HG03378 (cell line): ENCODE results near the gene LRRC8B.

Experiments
- ATAC-seq: cut with Tn5 transposase; IDR thresholded peaks from one replicate; pipeline ENCODE4 v1.9.1; 2021; ENCODE audit warnings: mild to moderate bottlenecking, moderate library complexity; ENCODE audit not compliant: unreplicated experiment

Gene LRRC8B

GRCh38 chr1:89630048-89630447 lies 105.4 kb downstream of the LRRC8B start:
- no peak for ATAC-seq

DNA sequence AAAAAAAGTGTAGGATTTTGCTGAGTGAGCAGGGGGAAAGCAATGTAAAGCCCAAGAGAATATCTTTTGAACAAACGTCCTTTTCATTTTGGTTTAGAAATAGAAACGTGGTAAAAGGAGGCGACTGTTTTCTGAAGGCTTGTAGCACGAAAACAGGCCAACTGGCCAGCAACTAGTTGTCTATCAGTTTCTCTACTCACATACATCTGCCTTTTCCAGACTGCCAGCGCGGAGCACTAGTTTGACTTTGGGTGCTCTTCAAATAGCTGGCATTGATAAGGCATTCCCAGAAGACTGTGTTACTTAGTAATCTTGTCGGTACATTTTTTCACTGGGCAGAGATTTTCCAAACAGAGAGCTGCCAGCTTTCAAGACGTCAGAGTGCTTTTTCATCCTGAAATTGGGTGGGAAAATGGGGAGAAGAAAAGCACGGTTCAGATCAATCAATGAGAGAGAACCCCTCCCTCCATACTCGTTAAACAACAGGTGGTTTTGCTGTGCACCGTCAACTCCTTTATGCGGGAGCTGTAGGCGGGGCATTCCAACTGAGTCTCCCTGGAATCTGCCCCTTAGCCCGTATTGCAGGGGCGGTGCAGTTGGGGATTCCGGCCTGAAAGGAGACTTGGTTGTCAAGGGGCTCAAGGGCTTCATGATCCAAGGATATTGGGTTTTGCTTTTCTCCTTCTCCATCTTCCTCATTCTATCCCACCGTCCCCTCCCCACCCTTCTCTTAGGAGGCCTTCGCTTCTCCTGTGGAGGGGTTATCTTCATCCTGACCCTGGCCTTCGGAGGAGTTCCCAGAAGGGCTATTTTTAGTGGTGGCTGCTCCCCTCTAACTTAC lies 107.4 kb downstream of the LRRC8B start:
- no peak for ATAC-seq

DNA sequence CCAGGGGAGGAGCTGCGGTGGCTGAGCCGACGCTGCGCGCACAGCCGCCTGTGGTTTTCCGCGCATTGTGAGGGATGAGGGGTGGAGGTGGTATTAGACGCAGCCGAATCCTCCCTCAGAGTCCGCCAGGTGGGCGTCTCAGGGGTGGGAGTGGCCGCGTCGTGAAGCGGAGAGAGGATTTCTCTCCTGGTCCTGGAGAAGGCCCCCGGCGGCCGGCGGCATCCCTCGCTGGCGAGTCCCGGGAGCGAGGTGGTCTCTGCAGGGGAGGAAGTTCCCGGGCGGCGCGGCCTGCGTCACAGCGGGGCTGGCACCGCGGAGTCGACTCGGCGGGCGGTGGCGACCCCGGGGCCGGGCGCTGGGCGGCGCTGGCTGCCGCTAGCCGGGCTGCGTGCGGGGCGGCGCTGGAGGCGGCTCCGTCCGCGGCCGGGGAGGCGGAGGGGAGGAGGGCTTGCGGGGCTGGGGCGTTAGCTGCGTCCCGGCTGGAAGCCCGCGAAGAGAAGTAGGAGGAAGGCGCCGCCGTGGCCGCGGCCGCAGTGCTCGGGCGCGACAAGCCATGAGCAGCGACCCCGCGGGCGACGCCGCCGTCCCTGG lies 108.1 kb downstream of the LRRC8B start, which contains the start of gene LRRC8C:
TSS of gene LRRC8C (plus strand) at position 464 of the 591 bp plus-strand sequence. CDS start 53,354 bp downstream, outside the sequence.
- ATAC-seq, result peak; percentile 69

- ATAC-seq, result peak; percentile 30
Measured at GRCh38 chr1:89633248-89633799, 108.7 kb downstream of the LRRC8B start.

- ATAC-seq, result no peak
Measured at GRCh38 chr1:89633800-89634625, 109.4 kb downstream of the LRRC8B start.

GRCh38 chr1:89635825-89636815 lies 111.5 kb downstream of the LRRC8B start:
- ATAC-seq, result no peak

DNA sequence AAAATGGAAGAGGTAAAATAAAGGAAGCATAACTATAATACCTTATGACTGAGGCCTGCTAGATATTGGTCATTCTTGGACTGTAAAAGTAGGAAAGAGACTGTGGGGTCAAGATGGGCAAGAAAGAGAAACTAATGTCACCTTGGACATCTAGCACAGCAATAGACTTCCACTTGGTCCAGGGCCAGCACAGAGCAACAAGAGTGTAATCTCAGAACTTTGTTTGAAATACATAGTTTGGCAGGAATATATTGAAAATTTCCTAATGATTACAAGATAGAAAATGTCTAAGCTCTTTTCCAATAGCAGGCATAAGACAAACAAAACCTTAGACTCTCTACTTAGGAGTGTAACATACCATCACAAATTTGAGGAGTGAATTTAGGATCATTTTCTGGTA lies 112.9 kb downstream of the LRRC8B start:
- ATAC-seq, result no peak

- ATAC-seq, result no peak
Measured at GRCh38 chr1:89640440-89640839, 115.8 kb downstream of the LRRC8B start.

GRCh38 chr1:89641781-89642180 lies 117.2 kb downstream of the LRRC8B start:
- ATAC-seq, result no peak

DNA sequence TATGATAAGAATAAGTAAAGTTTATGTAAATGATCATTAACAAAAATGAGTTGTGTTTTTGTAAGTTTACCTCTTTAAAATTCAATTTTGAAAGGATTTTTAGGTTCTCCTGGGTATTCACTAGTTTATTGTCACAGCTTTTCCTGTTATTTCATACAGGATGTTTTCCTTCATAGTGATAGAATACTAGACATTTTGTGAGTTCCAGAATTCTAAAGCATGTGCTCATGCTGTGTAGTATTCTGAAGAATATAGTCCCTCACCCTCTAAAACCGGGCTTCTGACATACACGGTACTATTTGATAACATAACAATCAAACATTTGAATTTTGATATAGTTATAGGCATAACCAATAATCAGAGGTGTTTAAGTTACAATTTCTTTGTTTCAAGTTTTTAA lies 118.9 kb downstream of the LRRC8B start:
- ATAC-seq, result no peak

DNA sequence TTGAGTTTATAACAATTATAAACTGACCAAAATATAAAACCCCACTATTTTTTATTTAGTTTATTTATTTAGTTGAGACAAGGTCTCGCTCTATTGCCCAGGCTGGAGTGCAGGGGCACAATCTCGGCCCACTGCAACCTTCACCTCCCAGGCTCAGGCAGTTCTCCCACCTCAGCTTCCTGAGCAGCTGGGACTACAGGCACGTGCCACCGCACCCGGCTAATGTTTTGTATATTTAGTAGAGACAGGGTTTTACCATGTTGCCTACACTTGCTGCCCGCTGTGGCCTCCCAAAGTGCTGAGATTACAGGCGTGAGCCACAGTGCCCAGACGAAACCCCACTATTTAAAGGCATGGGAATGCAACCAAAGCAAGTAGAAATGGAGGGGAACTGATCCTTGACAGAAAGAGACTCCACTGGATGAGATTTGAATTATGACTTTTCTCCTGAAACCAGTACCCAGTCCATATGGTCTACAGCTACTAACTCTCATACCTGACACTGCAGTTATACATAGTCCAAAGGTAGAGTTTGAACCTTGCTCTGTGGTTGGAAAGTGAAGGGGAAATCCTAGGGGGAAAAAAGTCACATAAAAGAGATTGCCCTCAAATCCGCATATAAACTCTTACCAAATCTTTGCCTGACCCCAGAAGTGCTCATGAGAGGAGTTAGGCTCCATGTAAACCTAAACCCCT lies 119.6 kb downstream of the LRRC8B start:
- ATAC-seq, result no peak

GRCh38 chr1:89646259-89646658 lies 121.6 kb downstream of the LRRC8B start:
- no peak for ATAC-seq
